Tibial nerve (tissue), 4 donors: Measurements from ENCODE around the gene HAUS6.

Source experiments
- EP300 ChIP-seq, 2 donors: sonication (generic); formaldehyde crosslinking; IDR thresholded peaks; one replicate each; pipeline ENCODE4 v1.6.1; 2017; ENCODE audit warnings: antibody characterized with exemption in 2 of 2, mild to moderate bottlenecking in 1 of 2
- POLR2A ChIP-seq, 2 donors: fragments of 450-650 bp; IDR thresholded peaks; one replicate each; pipeline ENCODE4 v1.6.1; 2017; ENCODE audit warnings: antibody characterized with exemption in 2 of 2, mild to moderate bottlenecking in 2 of 2, moderate library complexity in 2 of 2
- TF ChIP-seq, protein P1 (sequence below), 5 experiments: fragments of 200-600 bp in 3 of 5; fragments of 450-650 bp in 2 of 5; sonication (generic) in 3 of 5; IDR thresholded peaks; one replicate each; pipeline ENCODE4 v1.5.1; 2016 to 2019; ENCODE audit warnings: antibody characterized with exemption in 5 of 5, mild to moderate bottlenecking in 3 of 5, moderate library complexity in 2 of 5

- TF ChIP-seq, protein P1, sequence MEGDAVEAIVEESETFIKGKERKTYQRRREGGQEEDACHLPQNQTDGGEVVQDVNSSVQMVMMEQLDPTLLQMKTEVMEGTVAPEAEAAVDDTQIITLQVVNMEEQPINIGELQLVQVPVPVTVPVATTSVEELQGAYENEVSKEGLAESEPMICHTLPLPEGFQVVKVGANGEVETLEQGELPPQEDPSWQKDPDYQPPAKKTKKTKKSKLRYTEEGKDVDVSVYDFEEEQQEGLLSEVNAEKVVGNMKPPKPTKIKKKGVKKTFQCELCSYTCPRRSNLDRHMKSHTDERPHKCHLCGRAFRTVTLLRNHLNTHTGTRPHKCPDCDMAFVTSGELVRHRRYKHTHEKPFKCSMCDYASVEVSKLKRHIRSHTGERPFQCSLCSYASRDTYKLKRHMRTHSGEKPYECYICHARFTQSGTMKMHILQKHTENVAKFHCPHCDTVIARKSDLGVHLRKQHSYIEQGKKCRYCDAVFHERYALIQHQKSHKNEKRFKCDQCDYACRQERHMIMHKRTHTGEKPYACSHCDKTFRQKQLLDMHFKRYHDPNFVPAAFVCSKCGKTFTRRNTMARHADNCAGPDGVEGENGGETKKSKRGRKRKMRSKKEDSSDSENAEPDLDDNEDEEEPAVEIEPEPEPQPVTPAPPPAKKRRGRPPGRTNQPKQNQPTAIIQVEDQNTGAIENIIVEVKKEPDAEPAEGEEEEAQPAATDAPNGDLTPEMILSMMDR (IDR thresholded peaks at IDR 0.05): no peak
- TF ChIP-seq POLR2A (IDR thresholded peaks at IDR 0.05) (no peak), EP300 (IDR thresholded peaks at IDR 0.05) (no peak)
These were observed 45.5 kb upstream of the HAUS6 start for GRCh38 chr9:19148187-19148586.
